ENCODE results near the gene HMCN1.
"Not testable (repeated sequence)": the region's sequence is repeated elsewhere in the genome, so short reads cannot be mapped to it uniquely, and the experiment has no call there.

The HMCN1 gene

DNA sequence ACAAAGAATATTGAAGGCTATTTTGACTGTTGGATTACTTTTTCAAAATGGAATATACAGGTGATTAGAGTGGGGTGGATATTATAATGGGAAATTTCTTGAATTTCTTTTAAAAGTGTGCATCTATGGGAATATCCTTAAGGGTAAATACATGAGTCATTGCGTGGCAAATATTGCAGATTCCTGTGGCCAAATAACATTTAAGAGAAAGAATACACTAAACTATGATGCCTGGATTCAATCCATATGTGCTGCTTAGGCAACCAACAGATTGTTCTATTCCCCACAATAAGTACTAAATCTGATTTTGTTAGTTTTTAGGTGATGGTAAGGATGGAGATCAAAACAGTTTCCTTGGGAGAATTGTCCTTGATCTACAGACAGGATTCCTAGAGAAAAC, 119.5 kb downstream of the HMCN1 start:
- DNase-seq (ENCODE audit: low read depth), result no peak

DNA sequence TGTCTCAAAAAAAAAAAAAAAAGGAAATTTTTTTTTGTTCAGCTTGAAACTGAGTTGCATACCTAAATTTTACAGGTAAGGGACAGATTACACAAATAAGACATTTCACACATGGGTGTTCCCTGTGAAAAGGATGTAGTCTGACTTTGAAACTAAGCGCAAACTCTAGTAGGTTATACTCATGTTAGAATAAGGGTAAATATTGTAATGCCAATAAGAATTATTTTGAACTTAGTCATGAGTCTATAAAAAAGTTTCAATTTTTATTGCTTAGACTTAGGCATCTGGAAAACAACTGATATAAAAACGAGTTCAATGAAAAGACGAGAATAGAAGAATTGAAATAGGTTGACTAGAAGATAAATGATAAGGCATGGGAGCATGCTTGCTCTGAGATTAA, 122.3 kb downstream of the HMCN1 start:
- no peak for DNase-seq (ENCODE audit: low read depth)

GRCh38 chr1:185857442-185857841, 123.3 kb downstream of the HMCN1 start:
- no peak for DNase-seq (ENCODE audit: low read depth)

GRCh38 chr1:185860311-185860710, 126.1 kb downstream of the HMCN1 start:
- no peak for DNase-seq (ENCODE audit: low read depth)

GRCh38 chr1:185860859-185861258, 126.7 kb downstream of the HMCN1 start:
- no peak for DNase-seq (ENCODE audit: low read depth)

- DNase-seq (ENCODE audit: low read depth), result no peak
Observed at GRCh38 chr1:185861630-185862029, 127.4 kb downstream of the HMCN1 start.

DNA sequence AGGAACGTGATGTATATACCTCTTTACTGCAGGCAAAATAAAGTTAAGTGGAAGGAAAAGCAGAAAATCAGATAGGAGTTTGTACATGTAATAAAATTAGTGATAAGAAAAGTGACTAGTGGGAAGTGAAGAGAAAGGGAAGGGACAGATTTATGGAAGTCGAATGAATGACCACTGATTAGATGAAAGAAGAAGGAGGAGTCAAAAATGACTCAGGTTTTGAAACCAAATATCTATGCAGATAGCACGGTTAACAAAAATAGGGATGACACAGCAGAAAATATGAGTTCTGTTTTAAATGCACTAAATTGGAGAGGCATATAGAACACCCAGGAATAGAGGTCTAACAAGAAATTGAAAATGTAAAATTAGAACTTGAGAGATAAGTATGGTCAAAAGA, 128.0 kb downstream of the HMCN1 start:
- DNase-seq (ENCODE audit: low read depth), result no peak

GRCh38 chr1:185864331-185864730, 130.1 kb downstream of the HMCN1 start:
- DNase-seq (ENCODE audit: low read depth), result no peak

GRCh38 chr1:185864889-185865517, 130.8 kb downstream of the HMCN1 start:
- DNase-seq (ENCODE audit: low read depth), result no peak

DNA sequence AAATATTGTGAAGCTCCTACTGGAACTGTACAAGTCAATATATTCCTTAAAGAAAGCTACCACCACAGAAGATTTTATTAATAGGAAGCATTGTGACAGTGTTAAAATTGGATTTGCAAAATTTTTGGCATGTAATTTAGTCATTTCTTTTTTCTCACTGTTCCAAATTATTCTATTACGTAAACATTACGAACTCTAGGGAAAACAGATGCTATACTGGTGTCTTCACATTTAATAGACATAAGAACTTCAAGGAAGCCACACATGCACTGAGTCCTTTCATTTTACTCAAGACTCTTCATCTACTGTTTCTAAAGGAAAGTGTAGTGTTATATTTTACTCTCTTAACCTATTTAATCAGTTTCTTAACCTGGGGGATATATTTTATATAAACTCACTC, 135.4 kb downstream of the HMCN1 start:
- no peak for DNase-seq (ENCODE audit: low read depth)

GRCh38 chr1:185871627-185872150, 137.5 kb downstream of the HMCN1 start:
- no peak for DNase-seq (ENCODE audit: low read depth)

GRCh38 chr1:185874246-185874645, 140.1 kb downstream of the HMCN1 start:
- DNase-seq (ENCODE audit: low read depth), result no peak

- DNase-seq (ENCODE audit: low read depth), result no peak
Observed at GRCh38 chr1:185880330-185880729, 146.1 kb downstream of the HMCN1 start.

DNA sequence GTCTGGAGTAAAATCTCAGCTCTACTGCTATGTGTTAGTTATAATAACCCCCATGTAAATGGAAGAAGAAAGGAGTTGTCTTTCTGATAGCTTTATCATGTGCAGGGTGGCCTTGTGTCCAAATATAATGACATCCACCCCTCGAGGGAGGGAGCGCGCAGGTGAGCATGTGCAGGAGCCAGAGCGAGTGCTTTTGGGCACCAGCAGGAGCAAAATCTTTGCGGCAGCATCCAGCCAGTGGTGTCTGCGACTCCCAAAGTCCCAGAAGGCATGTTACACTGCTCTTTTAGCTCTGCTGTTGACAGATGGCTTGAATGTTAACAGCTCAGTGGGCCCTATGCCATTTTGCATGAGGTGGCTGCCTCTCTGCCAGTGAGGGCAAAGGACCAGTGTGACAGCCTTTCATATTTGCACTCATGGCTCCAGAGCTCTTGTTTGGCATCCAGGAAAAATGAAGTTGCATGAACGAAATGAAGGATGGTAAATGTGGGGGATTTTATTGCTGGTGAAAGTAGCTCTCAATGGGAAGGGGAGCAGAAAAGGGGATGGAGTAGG, 146.7 kb downstream of the HMCN1 start:
- DNase-seq (ENCODE audit: low read depth), result no peak

GRCh38 chr1:185886046-185886445, 151.9 kb downstream of the HMCN1 start:
- DNase-seq (ENCODE audit: low read depth), result no peak

- no peak for DNase-seq (ENCODE audit: low read depth)
Observed at GRCh38 chr1:185886671-185887070, 152.5 kb downstream of the HMCN1 start.

GRCh38 chr1:185892831-185893403, 158.7 kb downstream of the HMCN1 start:
- DNase-seq (ENCODE audit: low read depth), result not testable (repeated sequence)

GRCh38 chr1:185894791-185895190, 160.6 kb downstream of the HMCN1 start:
- no peak for DNase-seq (ENCODE audit: low read depth)

DNA sequence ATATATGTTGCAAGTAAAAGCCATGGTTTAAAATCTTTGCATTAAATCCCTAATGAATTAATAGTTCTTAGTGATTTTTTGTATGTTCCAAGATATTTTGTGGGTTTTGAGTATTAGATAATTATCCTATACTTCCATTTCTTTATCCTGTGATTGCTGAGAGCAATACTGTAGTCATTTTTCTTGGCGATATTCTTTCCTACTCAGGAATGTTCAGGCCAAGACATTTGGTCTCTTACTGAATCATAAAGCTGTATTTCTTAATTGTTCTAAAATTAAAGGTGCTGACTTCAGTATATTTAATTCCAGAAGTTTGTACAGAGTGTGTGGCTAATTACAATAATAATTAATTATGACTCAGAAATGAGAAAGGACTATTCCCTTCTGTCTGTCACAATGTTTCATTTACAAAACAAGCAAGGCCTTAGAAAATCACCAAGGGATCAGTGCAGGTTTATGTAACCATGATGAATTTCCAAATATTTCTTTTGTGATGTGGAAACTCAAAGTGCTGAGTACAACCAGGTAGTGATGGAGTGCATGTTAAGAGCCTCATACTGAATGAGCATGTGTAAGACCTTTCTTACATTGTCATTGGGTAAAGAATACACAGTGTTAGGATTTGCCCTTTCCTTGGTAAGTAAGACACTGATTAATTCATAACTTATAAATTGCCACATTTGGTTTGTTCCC, 161.2 kb downstream of the HMCN1 start:
- DNase-seq (ENCODE audit: low read depth), result no peak

GRCh38 chr1:185896863-185897262, 162.7 kb downstream of the HMCN1 start:
- no peak for DNase-seq (ENCODE audit: low read depth)

GRCh38 chr1:185906186-185906585, 172.0 kb downstream of the HMCN1 start:
- no peak for DNase-seq (ENCODE audit: low read depth)

DNA sequence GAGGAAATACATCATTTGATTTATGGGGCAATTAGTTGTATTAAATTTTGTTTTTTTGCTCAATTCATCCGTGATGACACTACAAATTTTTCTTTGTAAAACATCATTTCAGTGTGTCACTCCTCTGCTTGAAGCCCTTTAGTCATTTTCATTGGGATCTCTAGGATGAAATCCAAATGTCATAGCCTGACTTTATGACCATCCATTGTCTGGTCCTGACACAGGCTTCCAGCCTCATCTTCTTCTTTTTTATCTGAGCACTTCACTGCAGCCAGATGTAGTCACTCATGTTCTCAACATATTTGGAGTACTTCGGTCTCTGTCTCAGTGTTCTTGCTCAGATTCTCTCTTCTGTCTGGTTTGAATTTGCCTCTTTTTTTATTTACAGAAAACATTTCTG, 173.1 kb downstream of the HMCN1 start:
- DNase-seq (ENCODE audit: low read depth), result no peak

DNA sequence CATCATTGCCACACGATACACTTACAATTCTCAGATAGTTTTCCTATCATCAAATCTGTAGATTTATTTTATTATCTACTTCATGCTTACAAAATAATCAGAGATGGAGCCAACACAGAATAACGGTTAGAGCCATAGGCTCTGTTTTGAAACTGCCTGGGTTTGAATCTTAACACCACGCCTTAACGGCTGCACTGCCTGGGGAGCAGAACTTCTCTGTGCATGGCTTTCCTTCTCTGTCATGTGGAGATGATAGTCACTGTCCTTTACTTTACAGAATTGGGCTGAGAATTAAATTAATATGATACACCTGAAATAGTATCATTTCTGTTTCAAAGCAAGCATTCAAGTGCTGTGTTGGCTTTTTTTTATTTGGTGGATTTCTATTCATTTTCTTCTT, 177.8 kb downstream of the HMCN1 start:
- DNase-seq (ENCODE audit: low read depth), result no peak
